IPS-20b (cell line): Measurements from ENCODE around the gene DACT3.

Experiments
- H3K27ac ChIP-seq: one replicate; pipeline ENCODE4 v1.5.1; 2013; ENCODE audit warnings: low read length
- H3K27me3 ChIP-seq: 2 replicates; pipeline ENCODE4 v1.6.1; 2013; ENCODE audit warnings: mild to moderate bottlenecking, low read length, inconsistent platforms; ENCODE audit not compliant: insufficient read depth
- H3K36me3 ChIP-seq: 2 replicates; pipeline ENCODE4 v1.6.1; 2013; ENCODE audit warnings: low read depth, mild to moderate bottlenecking, inconsistent platforms, low read length, moderate library complexity; ENCODE audit not compliant: insufficient read depth
- H3K4me1 ChIP-seq: 2 replicates; pipeline ENCODE4 v1.6.1; 2013; ENCODE audit warnings: mild to moderate bottlenecking, control low read depth, inconsistent platforms, low read length, moderate library complexity; ENCODE audit not compliant: insufficient read depth
- H3K4me3 ChIP-seq: 2 replicates; pipeline ENCODE4 v1.5.1; 2013; ENCODE audit warnings: mild to moderate bottlenecking, low read length, inconsistent platforms
- H3K9ac ChIP-seq: 2 replicates; pipeline ENCODE4 v1.6.1; 2013; ENCODE audit warnings: low read depth, mild to moderate bottlenecking, inconsistent platforms, low read length, moderate library complexity
- H3K9me3 ChIP-seq: 2 replicates; pipeline ENCODE4 v1.6.1; 2013; ENCODE audit warnings: mild to moderate bottlenecking, low read depth, low read length, inconsistent platforms; ENCODE audit not compliant: insufficient read depth

DACT3 gene

DNA sequence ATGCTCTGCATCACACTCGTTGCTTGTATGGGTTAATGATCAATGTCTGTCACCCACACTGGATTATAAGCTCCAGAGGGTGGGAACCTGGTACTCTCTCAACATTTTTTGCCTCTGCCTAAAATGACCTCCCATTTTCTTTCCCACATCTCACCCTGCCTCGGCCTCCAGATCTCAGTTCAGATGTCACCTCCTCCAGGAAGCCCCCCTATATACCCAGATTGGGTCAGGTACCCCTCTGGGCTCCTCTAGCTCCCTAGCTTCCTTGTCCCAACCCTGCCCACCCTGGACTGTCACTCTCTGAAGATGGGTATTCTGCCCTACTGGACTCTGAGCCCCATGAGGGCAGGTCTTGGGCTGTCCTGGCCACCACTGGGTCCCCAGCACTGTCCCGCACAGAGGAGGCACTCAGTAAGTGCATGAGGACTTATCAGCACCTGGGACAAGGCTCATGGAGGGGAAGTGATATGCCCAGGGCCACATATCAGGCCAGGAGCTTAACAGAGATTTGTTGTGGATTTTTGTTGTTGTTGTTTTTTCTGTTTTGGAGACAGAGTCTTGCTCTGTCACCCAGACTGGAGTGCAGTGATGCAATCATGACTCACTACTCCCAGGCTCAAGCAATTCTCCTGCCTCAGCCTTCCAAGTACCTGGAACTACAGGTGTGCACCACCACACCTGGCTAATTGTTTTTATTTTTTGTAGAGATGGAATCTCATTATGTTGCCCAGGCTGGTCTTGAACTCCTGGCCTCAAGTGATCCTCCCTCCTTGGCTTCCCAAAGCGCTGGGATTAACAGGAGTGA, 32.1 kb upstream of the DACT3 start:
- Histone ChIP-seq H3K9me3 (no peaks in the 10 kb centered on the region), H3K36me3 (peaks cover 83% of the 10 kb centered on the region), H3K27ac (no peak overlapping the region), H3K4me1 (peaks cover 5% of the 10 kb centered on the region; the same call in 1 of the 2 replicates), H3K4me3 (no peak overlapping the region), H3K27me3 (no peaks in the 10 kb centered on the region), H3K9ac (no peak overlapping the region)

DNA sequence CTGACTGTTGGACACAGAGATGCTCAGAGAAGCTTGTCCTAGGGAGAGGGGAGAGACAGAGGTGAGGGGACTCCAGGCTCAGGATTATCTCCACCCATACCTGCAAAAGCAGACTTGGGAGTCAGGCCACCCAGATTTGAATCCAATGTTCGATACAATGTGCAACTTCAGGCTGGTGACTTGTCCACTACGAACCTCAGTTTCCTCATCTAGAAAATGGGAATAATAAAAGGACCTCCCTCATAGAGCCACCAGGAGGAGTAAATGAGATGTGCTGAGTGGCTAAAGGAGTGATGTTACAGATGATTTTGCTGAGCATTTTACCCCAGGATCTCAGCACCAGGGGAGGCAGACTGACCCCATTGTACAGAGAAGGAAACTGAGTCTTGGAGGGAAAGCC, 31.0 kb upstream of the DACT3 start:
- H3K27me3 ChIP-seq, result no peaks in the 10 kb centered on the region
- H3K36me3 ChIP-seq, result peaks cover 93% of the 10 kb centered on the region
- no peak overlapping the region for H3K27ac ChIP-seq
- no peaks in the 10 kb centered on the region for H3K9me3 ChIP-seq
- H3K4me3 ChIP-seq, result no peak overlapping the region
- peaks cover 4% of the 10 kb centered on the region; the same call in 1 of the 2 replicates for H3K4me1 ChIP-seq
- no peak overlapping the region for H3K9ac ChIP-seq

DNA sequence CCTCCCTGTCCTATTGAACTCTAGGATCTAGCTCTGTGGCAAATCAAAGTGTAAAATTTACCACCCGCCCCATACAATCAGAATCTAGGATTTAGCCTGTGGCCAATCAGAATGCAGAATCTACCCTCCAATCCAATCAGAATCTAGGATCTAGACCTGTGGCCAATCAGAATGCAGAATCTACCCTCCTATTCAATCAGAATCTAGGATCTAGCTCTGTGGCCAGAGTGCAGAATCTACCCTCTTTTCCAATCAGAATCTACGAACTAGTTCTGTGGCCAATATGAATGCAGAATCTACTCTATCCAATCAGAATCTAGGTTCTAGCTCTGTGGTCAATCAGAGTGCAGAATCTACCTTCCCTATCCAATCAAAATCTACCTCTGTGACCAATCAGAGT, 30.1 kb upstream of the DACT3 start:
- Histone ChIP-seq H3K36me3 (peaks cover 90% of the 10 kb centered on the region), H3K4me3 (no peak overlapping the region), H3K9ac (no peak overlapping the region), H3K4me1 (no peaks in the 10 kb centered on the region), H3K27me3 (no peaks in the 10 kb centered on the region), H3K27ac (no peak overlapping the region), H3K9me3 (no peaks in the 10 kb centered on the region)

DNA sequence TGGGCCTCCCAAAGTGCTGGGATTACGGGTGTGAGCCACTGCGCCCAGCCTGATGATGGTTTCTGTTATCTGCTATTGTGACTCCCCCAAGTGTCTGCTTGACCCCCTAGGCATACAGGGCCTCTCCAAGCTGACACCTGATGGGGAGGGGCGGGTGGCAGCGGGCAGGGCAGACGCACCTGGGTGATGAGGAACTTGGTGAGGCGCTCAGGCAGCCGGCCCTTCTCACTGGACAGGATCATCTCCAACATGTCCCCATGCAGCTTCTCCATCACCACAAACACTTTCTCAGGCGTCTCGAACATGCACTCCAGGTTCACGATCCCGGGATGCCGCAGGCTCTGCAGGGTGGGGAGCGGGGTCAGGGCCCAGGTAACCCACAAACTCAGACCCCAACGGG, 28.4 kb upstream of the DACT3 start:
- Histone ChIP-seq H3K9ac (no peak overlapping the region), H3K27me3 (no peaks in the 10 kb centered on the region), H3K27ac (no peak overlapping the region), H3K4me3 (no peak overlapping the region), H3K9me3 (no peaks in the 10 kb centered on the region), H3K36me3 (peaks cover 88% of the 10 kb centered on the region), H3K4me1 (no peaks in the 10 kb centered on the region)

GRCh38 chr19:46687438-46688145, 26.6 kb upstream of the DACT3 start:
- no peaks in the 10 kb centered on the region for H3K4me1 ChIP-seq
- no peak overlapping the region for H3K4me3 ChIP-seq
- H3K36me3 ChIP-seq, result peaks cover 86% of the 10 kb centered on the region
- no peaks in the 10 kb centered on the region for H3K9me3 ChIP-seq
- no peak overlapping the region for H3K27ac ChIP-seq
- no peaks in the 10 kb centered on the region for H3K27me3 ChIP-seq
- H3K9ac ChIP-seq, result no peak overlapping the region

GRCh38 chr19:46685189-46685588, 24.2 kb upstream of the DACT3 start:
- no peak overlapping the region for H3K27ac ChIP-seq
- H3K36me3 ChIP-seq, result peaks cover 78% of the 10 kb centered on the region
- no peaks in the 10 kb centered on the region for H3K4me1 ChIP-seq
- no peaks in the 10 kb centered on the region for H3K27me3 ChIP-seq
- no peak overlapping the region for H3K4me3 ChIP-seq
- H3K9me3 ChIP-seq, result no peaks in the 10 kb centered on the region
- H3K9ac ChIP-seq, result no peak overlapping the region

GRCh38 chr19:46678110-46678732, 17.2 kb upstream of the DACT3 start:
- Histone ChIP-seq H3K9ac (no peak overlapping the region), H3K27ac (no peak overlapping the region), H3K27me3 (no peaks in the 10 kb centered on the region), H3K4me1 (no peaks in the 10 kb centered on the region), H3K9me3 (no peaks in the 10 kb centered on the region), H3K4me3 (no peak overlapping the region), H3K36me3 (peaks cover 70% of the 10 kb centered on the region)

- peaks cover 50% of the 10 kb centered on the region for H3K36me3 ChIP-seq
These were observed 13.6 kb upstream of the DACT3 start for GRCh38 chr19:46674416-46675178.

GRCh38 chr19:46670813-46671212, 9.8 kb upstream of the DACT3 start:
- Histone ChIP-seq H3K9ac (no peak overlapping the region), H3K9me3 (no peaks in the 10 kb centered on the region), H3K27me3 (no peaks in the 10 kb centered on the region), H3K36me3 (peaks cover 23% of the 10 kb centered on the region), H3K27ac (no peak overlapping the region), H3K4me3 (no peak overlapping the region), H3K4me1 (no peaks in the 10 kb centered on the region)

More at GRCh38 chr19:46674416-46675178, 13.6 kb upstream of the DACT3 start:
- Histone ChIP-seq H3K4me1 (no peaks in the 10 kb centered on the region), H3K9ac (no peak overlapping the region), H3K27me3 (no peaks in the 10 kb centered on the region), H3K4me3 (no peak overlapping the region), H3K27ac (no peak overlapping the region), H3K9me3 (no peaks in the 10 kb centered on the region)

GRCh38 chr19:46668662-46669061, 7.7 kb upstream of the DACT3 start:
- Histone ChIP-seq H3K9ac (no peak overlapping the region), H3K9me3 (no peaks in the 10 kb centered on the region), H3K4me3 (no peak overlapping the region), H3K27me3 (no peaks in the 10 kb centered on the region), H3K4me1 (no peaks in the 10 kb centered on the region), H3K36me3 (peaks cover 9% of the 10 kb centered on the region), H3K27ac (no peak overlapping the region)

- Histone ChIP-seq H3K9ac (no peak overlapping the region), H3K36me3 (no peaks in the 10 kb centered on the region)
These were observed 4.1 kb upstream of the DACT3 start for GRCh38 chr19:46665072-46665471.

More at GRCh38 chr19:46665072-46665471, 4.1 kb upstream of the DACT3 start:
- H3K4me3 ChIP-seq, result no peak overlapping the region
- peaks cover 7% of the 10 kb centered on the region for H3K27me3 ChIP-seq
- H3K27ac ChIP-seq, result no peak overlapping the region
- no peaks in the 10 kb centered on the region for H3K9me3 ChIP-seq
- H3K4me1 ChIP-seq, result peaks cover 7% of the 10 kb centered on the region; the same call in 1 of the 2 replicates
